Measurements from ENCODE around the gene MYL6B. TPM values are rescaled to one million over a fixed set of nuclear protein-coding genes. Genes with fewer than 3 reads are reported as not detected.

Gene MYL6B
- polyA plus RNA-seq, 2 of the 4 experiments (the other 2 are of a cell fraction): 67.0 to 83.9 TPM

DNA sequence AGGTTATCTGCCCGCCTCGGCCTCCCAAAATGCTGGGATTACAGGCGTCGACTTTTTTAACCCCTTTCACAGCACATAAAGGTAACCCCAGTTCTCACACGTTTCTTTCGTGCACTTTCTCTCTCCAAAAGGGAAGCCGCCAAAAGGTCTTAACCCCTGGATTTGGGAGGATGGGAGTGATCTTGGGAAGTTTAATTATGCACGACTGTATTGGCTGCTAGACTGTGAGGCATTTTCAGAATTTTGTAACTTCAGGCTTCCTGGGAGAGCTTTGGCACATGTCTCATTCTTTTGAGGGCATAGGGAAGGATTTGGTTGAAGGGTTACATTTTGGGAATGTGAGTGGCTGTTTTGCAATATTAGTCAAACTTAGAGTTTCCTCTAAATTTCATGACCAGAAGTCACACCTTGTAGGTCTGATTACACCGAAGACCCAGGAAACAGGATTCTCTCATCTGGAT lies 38.3 kb downstream of the MYL6B start:
- H3K9me3 ChIP-seq: no peaks in the 10 kb centered on the region
- peak overlapping the region; percentile 81 for H3K4me3 ChIP-seq
- WGBS (ENCODE audit: missing lambda C conversion rate): 36% methylated on average over 9 of the region's 9 CpGs
- peaks cover 13% of the 10 kb centered on the region for H3K4me1 ChIP-seq
- peak overlapping the region; percentile 74 for H3K4me2 ChIP-seq
- ChIA-PET POLR2A (interaction anchor here (0.7 to 0.8 kb wide), 3 partner anchors 42 to 277 kb away, joined by 3 to 5 read pairs (median 4); no protein-coding TSS in a partner anchor), CTCF (interaction anchor here (0.5 to 6.8 kb wide), 17 partner anchors 8 to 273 kb away, joined by 3 to 204 read pairs (median 13); partner anchors contain the start of genes ANKRD52, CNPY2, CS and ESYT1)
- ATAC-seq: no peak
- peak; percentile 16 to 33 for DNase-seq (ENCODE audit: low read depth in 1 of 2, low spot score in 1 of 2)
- TF ChIP-seq NR3C1 (IDR thresholded peaks at IDR 0.05) (no peak), ZC3H11A (IDR thresholded peaks at IDR 0.05) (no peak), NPAS2 (CRISPR knock-in tag; IDR thresholded peaks at IDR 0.05; ENCODE audit: borderline replicate concordance) (no peak), BHLHE40 (IDR thresholded peaks at IDR 0.05; ENCODE audit: low read depth, low read length) (no peak)
- TF ChIP-seq, protein P1, sequence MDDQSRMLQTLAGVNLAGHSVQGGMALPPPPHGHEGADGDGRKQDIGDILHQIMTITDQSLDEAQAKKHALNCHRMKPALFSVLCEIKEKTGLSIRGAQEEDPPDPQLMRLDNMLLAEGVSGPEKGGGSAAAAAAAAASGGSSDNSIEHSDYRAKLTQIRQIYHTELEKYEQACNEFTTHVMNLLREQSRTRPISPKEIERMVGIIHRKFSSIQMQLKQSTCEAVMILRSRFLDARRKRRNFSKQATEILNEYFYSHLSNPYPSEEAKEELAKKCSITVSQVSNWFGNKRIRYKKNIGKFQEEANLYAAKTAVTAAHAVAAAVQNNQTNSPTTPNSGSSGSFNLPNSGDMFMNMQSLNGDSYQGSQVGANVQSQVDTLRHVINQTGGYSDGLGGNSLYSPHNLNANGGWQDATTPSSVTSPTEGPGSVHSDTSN (IDR thresholded peaks at IDR 0.05): no peak
- TF ChIP-seq, protein P2, sequence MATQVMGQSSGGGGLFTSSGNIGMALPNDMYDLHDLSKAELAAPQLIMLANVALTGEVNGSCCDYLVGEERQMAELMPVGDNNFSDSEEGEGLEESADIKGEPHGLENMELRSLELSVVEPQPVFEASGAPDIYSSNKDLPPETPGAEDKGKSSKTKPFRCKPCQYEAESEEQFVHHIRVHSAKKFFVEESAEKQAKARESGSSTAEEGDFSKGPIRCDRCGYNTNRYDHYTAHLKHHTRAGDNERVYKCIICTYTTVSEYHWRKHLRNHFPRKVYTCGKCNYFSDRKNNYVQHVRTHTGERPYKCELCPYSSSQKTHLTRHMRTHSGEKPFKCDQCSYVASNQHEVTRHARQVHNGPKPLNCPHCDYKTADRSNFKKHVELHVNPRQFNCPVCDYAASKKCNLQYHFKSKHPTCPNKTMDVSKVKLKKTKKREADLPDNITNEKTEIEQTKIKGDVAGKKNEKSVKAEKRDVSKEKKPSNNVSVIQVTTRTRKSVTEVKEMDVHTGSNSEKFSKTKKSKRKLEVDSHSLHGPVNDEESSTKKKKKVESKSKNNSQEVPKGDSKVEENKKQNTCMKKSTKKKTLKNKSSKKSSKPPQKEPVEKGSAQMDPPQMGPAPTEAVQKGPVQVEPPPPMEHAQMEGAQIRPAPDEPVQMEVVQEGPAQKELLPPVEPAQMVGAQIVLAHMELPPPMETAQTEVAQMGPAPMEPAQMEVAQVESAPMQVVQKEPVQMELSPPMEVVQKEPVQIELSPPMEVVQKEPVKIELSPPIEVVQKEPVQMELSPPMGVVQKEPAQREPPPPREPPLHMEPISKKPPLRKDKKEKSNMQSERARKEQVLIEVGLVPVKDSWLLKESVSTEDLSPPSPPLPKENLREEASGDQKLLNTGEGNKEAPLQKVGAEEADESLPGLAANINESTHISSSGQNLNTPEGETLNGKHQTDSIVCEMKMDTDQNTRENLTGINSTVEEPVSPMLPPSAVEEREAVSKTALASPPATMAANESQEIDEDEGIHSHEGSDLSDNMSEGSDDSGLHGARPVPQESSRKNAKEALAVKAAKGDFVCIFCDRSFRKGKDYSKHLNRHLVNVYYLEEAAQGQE (IDR thresholded peaks at IDR 0.05): no peak
- TF ChIP-seq, protein P3, sequence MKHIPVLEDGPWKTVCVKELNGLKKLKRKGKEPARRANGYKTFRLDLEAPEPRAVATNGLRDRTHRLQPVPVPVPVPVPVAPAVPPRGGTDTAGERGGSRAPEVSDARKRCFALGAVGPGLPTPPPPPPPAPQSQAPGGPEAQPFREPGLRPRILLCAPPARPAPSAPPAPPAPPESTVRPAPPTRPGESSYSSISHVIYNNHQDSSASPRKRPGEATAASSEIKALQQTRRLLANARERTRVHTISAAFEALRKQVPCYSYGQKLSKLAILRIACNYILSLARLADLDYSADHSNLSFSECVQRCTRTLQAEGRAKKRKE (CRISPR knock-in tag; IDR thresholded peaks at IDR 0.05; ENCODE audit: low read depth): no peak
- TF ChIP-seq, protein P4, sequence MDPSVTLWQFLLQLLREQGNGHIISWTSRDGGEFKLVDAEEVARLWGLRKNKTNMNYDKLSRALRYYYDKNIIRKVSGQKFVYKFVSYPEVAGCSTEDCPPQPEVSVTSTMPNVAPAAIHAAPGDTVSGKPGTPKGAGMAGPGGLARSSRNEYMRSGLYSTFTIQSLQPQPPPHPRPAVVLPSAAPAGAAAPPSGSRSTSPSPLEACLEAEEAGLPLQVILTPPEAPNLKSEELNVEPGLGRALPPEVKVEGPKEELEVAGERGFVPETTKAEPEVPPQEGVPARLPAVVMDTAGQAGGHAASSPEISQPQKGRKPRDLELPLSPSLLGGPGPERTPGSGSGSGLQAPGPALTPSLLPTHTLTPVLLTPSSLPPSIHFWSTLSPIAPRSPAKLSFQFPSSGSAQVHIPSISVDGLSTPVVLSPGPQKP (IDR thresholded peaks at IDR 0.05; ENCODE audit: low read depth, low read length): no peak
- no peak for FAIRE-seq
- H3K27ac ChIP-seq: peak overlapping the region; percentile 83 to 99

DNA sequence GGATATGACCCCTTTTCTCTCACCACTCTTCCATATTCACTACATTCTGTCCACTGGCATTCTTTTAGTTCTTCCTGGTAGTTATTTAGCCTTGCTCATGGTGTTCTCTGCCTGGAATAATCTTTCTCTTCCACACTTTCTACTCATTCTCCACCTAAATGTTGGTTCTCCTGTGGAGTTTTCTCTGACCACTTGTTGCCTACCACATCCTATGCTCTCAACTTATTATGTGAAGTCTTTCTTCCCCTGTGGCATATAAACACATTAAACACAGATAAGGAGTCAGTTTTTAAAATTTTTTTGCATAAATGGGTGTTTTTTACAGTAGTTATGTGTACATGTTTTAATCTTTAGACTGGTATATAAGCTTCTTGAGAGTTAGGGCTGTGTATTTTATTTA lies 40.2 kb downstream of the MYL6B start:
- POLR2A ChIA-PET: no interaction called here
- ATAC-seq: no peak

More for the DNA sequence above, 40.2 kb downstream of the MYL6B start:
- TF ChIP-seq KDM1A (IDR thresholded peaks at IDR 0.05; ENCODE audit: low read depth) (no peak), CBX2 (IDR thresholded peaks at IDR 0.05; ENCODE audit: borderline replicate concordance, low read depth) (no peak), MYC (IDR thresholded peaks at IDR 0.05; ENCODE audit: borderline replicate concordance, low read length) (no peak), HEYL (CRISPR knock-in tag; IDR thresholded peaks at IDR 0.05) (no peak), CHD2 (IDR thresholded peaks at IDR 0.05; ENCODE audit: low read length, partially characterized antibody) (no peak), MAFK (IDR thresholded peaks at IDR 0.05; ENCODE audit: partially characterized antibody) (no peak), HOXA7 (CRISPR knock-in tag; IDR thresholded peaks at IDR 0.05) (no peak)
- TF ChIP-seq, protein P4 (IDR thresholded peaks at IDR 0.05; ENCODE audit: low read depth, low read length): no peak
- no peak overlapping the region for H3K4me2 ChIP-seq
- DNase-seq (ENCODE audit: low read depth in 1 of 2, low spot score in 1 of 2) (no peak), FAIRE-seq (no peak)
- H3K4me3 ChIP-seq: no peak overlapping the region
- CTCF ChIA-PET: interaction anchor here (0.8 to 6.5 kb wide), 12 partner anchors 9 to 444 kb away, joined by 3 to 204 read pairs (median 4); partner anchors contain the start of genes ESYT1, MYL6, NABP2 and RNF41
- H3K27ac ChIP-seq: no peak overlapping the region
- H3K4me1 ChIP-seq: peaks cover 8% of the 10 kb centered on the region
- no peaks in the 10 kb centered on the region for H3K9me3 ChIP-seq
